ENCODE results near the gene IKZF5. TPM values are rescaled to one million over a fixed set of nuclear protein-coding genes. Genes with fewer than 3 reads are reported as not detected.

Gene IKZF5
- total and polyA plus RNA-seq, 9 of the 15 experiments (the other 6 are each of a cell fraction or from before 2014, with no cell fraction given) = 3.8 to 19.6 (median 12.4) TPM

DNA sequence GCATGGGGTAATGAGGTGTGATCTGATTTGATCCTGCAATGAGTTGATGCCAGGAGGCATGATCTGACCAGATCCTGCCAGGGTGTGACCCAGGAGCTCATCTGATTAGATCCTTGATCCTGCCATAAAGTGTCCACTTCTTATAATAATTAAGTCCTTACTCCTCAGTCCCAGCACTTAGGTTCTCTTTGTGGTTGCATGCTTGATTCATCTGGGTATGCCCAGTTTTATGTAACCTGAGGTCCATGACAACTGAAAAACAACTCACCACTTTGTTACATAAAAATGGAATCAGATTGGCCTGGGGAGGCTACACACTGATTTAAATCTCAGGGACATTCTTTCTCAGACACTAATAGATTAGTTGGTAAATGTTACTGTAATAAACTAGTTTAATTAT, 19.3 kb upstream of the IKZF5 start:
- POLR2A ChIA-PET = no interaction called here
- no peak for TF ChIP-seq TAF1 (IDR thresholded peaks at IDR 0.05; ENCODE audit: control insufficient read depth, extremely low read depth, insufficient read depth, low read length, severe bottlenecking)
- TF ChIP-seq PKNOX1 (IDR thresholded peaks at IDR 0.05) = no peak
- TF ChIP-seq USF1 (CRISPR knock-in tag; IDR thresholded peaks at IDR 0.05) = no peak
- TF ChIP-seq PYGO2 (tag; IDR thresholded peaks at IDR 0.05) = no peak
- no peak for TF ChIP-seq NR2F6 (CRISPR knock-in tag; IDR thresholded peaks at IDR 0.05)
- no peak for TF ChIP-seq NFIC (IDR thresholded peaks at IDR 0.05)
- no peak for TF ChIP-seq RFX5 (IDR thresholded peaks at IDR 0.05; ENCODE audit: low read depth, low read length)
- TF ChIP-seq ZNF778 (CRISPR knock-in tag; IDR thresholded peaks at IDR 0.05) = no peak
- no peak for TF ChIP-seq MTA1 (IDR thresholded peaks at IDR 0.05; ENCODE audit: borderline replicate concordance)
- no peak for TF ChIP-seq PCBP1 (IDR thresholded peaks at IDR 0.05; ENCODE audit: low read depth, low read length, poor library complexity, severe bottlenecking)
- TF ChIP-seq, protein P1, sequence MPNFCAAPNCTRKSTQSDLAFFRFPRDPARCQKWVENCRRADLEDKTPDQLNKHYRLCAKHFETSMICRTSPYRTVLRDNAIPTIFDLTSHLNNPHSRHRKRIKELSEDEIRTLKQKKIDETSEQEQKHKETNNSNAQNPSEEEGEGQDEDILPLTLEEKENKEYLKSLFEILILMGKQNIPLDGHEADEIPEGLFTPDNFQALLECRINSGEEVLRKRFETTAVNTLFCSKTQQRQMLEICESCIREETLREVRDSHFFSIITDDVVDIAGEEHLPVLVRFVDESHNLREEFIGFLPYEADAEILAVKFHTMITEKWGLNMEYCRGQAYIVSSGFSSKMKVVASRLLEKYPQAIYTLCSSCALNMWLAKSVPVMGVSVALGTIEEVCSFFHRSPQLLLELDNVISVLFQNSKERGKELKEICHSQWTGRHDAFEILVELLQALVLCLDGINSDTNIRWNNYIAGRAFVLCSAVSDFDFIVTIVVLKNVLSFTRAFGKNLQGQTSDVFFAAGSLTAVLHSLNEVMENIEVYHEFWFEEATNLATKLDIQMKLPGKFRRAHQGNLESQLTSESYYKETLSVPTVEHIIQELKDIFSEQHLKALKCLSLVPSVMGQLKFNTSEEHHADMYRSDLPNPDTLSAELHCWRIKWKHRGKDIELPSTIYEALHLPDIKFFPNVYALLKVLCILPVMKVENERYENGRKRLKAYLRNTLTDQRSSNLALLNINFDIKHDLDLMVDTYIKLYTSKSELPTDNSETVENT (CRISPR knock-in tag; IDR thresholded peaks at IDR 0.05) = no peak
- TF ChIP-seq ZNF431 (CRISPR knock-in tag; IDR thresholded peaks at IDR 0.05) = no peak
- no peak for TF ChIP-seq HDAC3 (IDR thresholded peaks at IDR 0.05; ENCODE audit: borderline replicate concordance, partially characterized antibody)
- TF ChIP-seq TSC22D4 (tag; IDR thresholded peaks at IDR 0.05) = no peak
- TF ChIP-seq, protein P2, sequence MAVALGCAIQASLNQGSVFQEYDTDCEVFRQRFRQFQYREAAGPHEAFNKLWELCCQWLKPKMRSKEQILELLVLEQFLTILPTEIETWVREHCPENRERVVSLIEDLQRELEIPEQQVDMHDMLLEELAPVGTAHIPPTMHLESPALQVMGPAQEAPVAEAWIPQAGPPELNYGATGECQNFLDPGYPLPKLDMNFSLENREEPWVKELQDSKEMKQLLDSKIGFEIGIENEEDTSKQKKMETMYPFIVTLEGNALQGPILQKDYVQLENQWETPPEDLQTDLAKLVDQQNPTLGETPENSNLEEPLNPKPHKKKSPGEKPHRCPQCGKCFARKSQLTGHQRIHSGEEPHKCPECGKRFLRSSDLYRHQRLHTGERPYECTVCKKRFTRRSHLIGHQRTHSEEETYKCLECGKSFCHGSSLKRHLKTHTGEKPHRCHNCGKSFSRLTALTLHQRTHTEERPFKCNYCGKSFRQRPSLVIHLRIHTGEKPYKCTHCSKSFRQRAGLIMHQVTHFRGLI (CRISPR knock-in tag; IDR thresholded peaks at IDR 0.05) = no peak
- TF ChIP-seq POLR2AphosphoS2 (IDR thresholded peaks at IDR 0.05; ENCODE audit: low read length) = no peak

More for the DNA sequence above, 19.3 kb upstream of the IKZF5 start:
- Histone ChIP-seq H3K27ac (ENCODE audit: extremely low read depth, low read depth, low read length) (no peak overlapping the region), H3K9ac (ENCODE audit: insufficient read depth in 1 of 2, low read depth in 2 of 2, low read length in 2 of 2) (no peak overlapping the region), H3K4me1 (replicated peaks in 1 of 2; ENCODE audit: control insufficient read depth in 2 of 2, insufficient read depth in 2 of 2, low read length in 2 of 2) (no peaks in the 10 kb centered on the region; a peak in 1 of 5 replicates), H3K4me3 (no peak overlapping the region), H3K9me3 (replicated peaks; ENCODE audit: control insufficient read depth, insufficient read depth, low read depth, low read length) (no peaks in the 10 kb centered on the region), H3K36me3 (ENCODE audit: control insufficient read depth, insufficient read depth, low read length) (no peaks in the 10 kb centered on the region), H4K20me1 (replicated peaks; ENCODE audit: control insufficient read depth, insufficient read depth, low read length) (no peaks in the 10 kb centered on the region; the same call in 1 of the 2 replicates), H3K79me2 (ENCODE audit: control insufficient read depth, insufficient read depth, low read length) (no peaks in the 10 kb centered on the region), H3K9me1 (ENCODE audit: control insufficient read depth, insufficient read depth, low read length) (no peaks in the 10 kb centered on the region), H2AFZ (ENCODE audit: low read depth, low read length) (no peak overlapping the region), H3K4me2 (ENCODE audit: insufficient read depth, low read length) (no peak overlapping the region), H3K27me3 (ENCODE audit: control insufficient read depth in 2 of 2, insufficient read depth in 2 of 2, low read length in 2 of 2) (no peaks in the 10 kb centered on the region)
- in situ Hi-C loops (cut with MboI) (loop anchor here (25.0 kb wide), 1 partner anchor 934 kb away; no protein-coding TSS in a partner anchor), intact Hi-C loops (cut with micrococcal nuclease) (no loop called here)
- DNase-seq (ENCODE audit: extremely low read depth in 1 of 4, low spot score in 3 of 4) (no peak), ATAC-seq (no peak), FAIRE-seq (no peak)
- no TSS peak for BruUV-seq (replicated peaks)
- CTCF ChIA-PET (ENCODE audit: low intra/inter-chr PET ratio) = interaction anchor here (0.6 kb wide), 1 partner anchor 87 kb away, joined by 3 read pairs; no protein-coding TSS in a partner anchor

Measured in K562 (cell line).